ENCODE data around the gene RNF212B.
"Not testable (repeated sequence)": the region's sequence is repeated elsewhere in the genome, so short reads cannot be mapped to it uniquely, and the experiment has no call there.

RNF212B gene

GRCh38 chr14:23243066-23243465 is 5.3 kb downstream of the RNF212B start:
- no peak for DNase-seq

- DNase-seq: no peak
These were observed 7.5 kb downstream of the RNF212B start for GRCh38 chr14:23245282-23245681.

- no peak for DNase-seq
These were observed 10.9 kb downstream of the RNF212B start for GRCh38 chr14:23248601-23249000.

- no peak for DNase-seq
These were observed 12.1 kb downstream of the RNF212B start for GRCh38 chr14:23249824-23250223.

- no peak for DNase-seq
These were observed 14.3 kb downstream of the RNF212B start for GRCh38 chr14:23252006-23252405.

- no peak for DNase-seq
These were observed 14.9 kb downstream of the RNF212B start for GRCh38 chr14:23252420-23253333.

GRCh38 chr14:23258256-23258655 is 20.5 kb downstream of the RNF212B start:
- no peak for DNase-seq

GRCh38 chr14:23259426-23259825 is 21.7 kb downstream of the RNF212B start:
- DNase-seq: no peak

- not testable (repeated sequence) for DNase-seq
These were observed 23.1 kb downstream of the RNF212B start for GRCh38 chr14:23260849-23261248.

- no peak for DNase-seq
These were observed 31.5 kb downstream of the RNF212B start for GRCh38 chr14:23269193-23269592.

- DNase-seq: no peak
These were observed 37.7 kb downstream of the RNF212B start for GRCh38 chr14:23275412-23275811.

- DNase-seq: no peak
These were observed 39.5 kb downstream of the RNF212B start for GRCh38 chr14:23277189-23277588.

GRCh38 chr14:23277928-23278327 is 40.2 kb downstream of the RNF212B start:
- not testable (repeated sequence) for DNase-seq

- DNase-seq: no peak
These were observed 43.5 kb downstream of the RNF212B start for GRCh38 chr14:23281247-23281646.

- no peak for DNase-seq
These were observed 47.2 kb downstream of the RNF212B start for GRCh38 chr14:23284654-23285529.

GRCh38 chr14:23285530-23286019 is 47.8 kb downstream of the RNF212B start:
- no peak for DNase-seq

GRCh38 chr14:23286020-23286901 is 48.5 kb downstream of the RNF212B start, which contains the start of gene HOMEZ:
Gene HOMEZ, minus strand, starts transcription at chr14:23286132. Its CDS starts 180 bp downstream, at chr14:23285952.
- peak; percentile 98 for DNase-seq

GRCh38 chr14:23286902-23287479 is 49.3 kb downstream of the RNF212B start:
- DNase-seq: no peak

- DNase-seq: no peak
These were observed 57.2 kb downstream of the RNF212B start for GRCh38 chr14:23294734-23295561.

GRCh38 chr14:23296012-23296777 is 58.5 kb downstream of the RNF212B start:
- no peak for DNase-seq

Measured in T1000 (cell line).